Hematopoietic multipotent progenitor cell treated with erythropoietin and hydrocortisone succinate and interleukin-3 and kit ligand, for 6 days (in vitro differentiated cells): ENCODE measurements around the gene GRN.
"Not testable (repeated sequence)": the region's sequence is repeated elsewhere in the genome, so short reads cannot be mapped to it uniquely, and the experiment has no call there.

ENCODE experiments used
- DNase-seq: peaks from one replicate; pipeline ENCODE4 v3.0.0-alpha.2; 2015

The GRN gene

GRCh38 chr17:44346064-44346844, 1.2 kb downstream of the GRN start:
- no peak for DNase-seq

GRCh38 chr17:44347206-44348055, 2.3 kb downstream of the GRN start:
- not testable (repeated sequence) for DNase-seq

- peak; percentile 46 for DNase-seq
These were observed 3.3 kb downstream of the GRN start for GRCh38 chr17:44348234-44348987.

GRCh38 chr17:44348988-44349364, 3.9 kb downstream of the GRN start:
- no peak for DNase-seq

GRCh38 chr17:44349553-44350070, 4.5 kb downstream of the GRN start:
- DNase-seq: no peak

GRCh38 chr17:44350733-44351226, 5.7 kb downstream of the GRN start:
- DNase-seq: peak; percentile 88

- no peak for DNase-seq
These were observed 6.4 kb downstream of the GRN start for GRCh38 chr17:44351464-44351863.

- DNase-seq: no peak
These were observed 7.1 kb downstream of the GRN start for GRCh38 chr17:44351961-44352827.

GRCh38 chr17:44352828-44353671, 7.9 kb downstream of the GRN start:
- no peak for DNase-seq

GRCh38 chr17:44353672-44354331, 8.7 kb downstream of the GRN start:
- DNase-seq: peak; percentile 44

- DNase-seq: peak; percentile 70
These were observed 9.8 kb downstream of the GRN start for GRCh38 chr17:44354582-44355561.

GRCh38 chr17:44355642-44356099, 10.6 kb downstream of the GRN start:
- DNase-seq: no peak

GRCh38 chr17:44356241-44356640, 11.1 kb downstream of the GRN start:
- DNase-seq: no peak

GRCh38 chr17:44358066-44358465, 13.0 kb downstream of the GRN start:
- DNase-seq: no peak

- DNase-seq: no peak
These were observed 13.9 kb downstream of the GRN start for GRCh38 chr17:44359006-44359405.

GRCh38 chr17:44359458-44360143, 14.5 kb downstream of the GRN start:
- no peak for DNase-seq

GRCh38 chr17:44360144-44360533, 15.0 kb downstream of the GRN start:
- DNase-seq: no peak

GRCh38 chr17:44360826-44361225, 15.7 kb downstream of the GRN start:
- no peak for DNase-seq
